Suprapubic skin (tissue), 4 donors: ENCODE results near the gene TMEM256. TPM values are rescaled to one million over a fixed set of nuclear protein-coding genes. Genes with fewer than 3 reads are reported as not detected.

ENCODE experiments used
- DNase-seq, 2 donors: peaks; one replicate each; pipeline ENCODE4 v3.0.0-alpha.2; 2019; ENCODE audit warnings: low spot score in 2 of 2
- H3K27ac ChIP-seq: fragments of 200-600 bp; sonication (generic); one replicate; pipeline ENCODE4 v1.5.1; 2019
- H3K27me3 ChIP-seq: fragments of 200-600 bp; sonication (generic); one replicate; pipeline ENCODE4 v1.5.1; 2019
- H3K36me3 ChIP-seq: fragments of 200-600 bp; sonication (generic); one replicate; pipeline ENCODE4 v1.5.1; 2019
- H3K4me1 ChIP-seq: fragments of 200-600 bp; sonication (generic); one replicate; pipeline ENCODE4 v1.5.1; 2019
- H3K4me3 ChIP-seq: fragments of 200-600 bp; sonication (generic); one replicate; pipeline ENCODE4 v1.5.1; 2019; ENCODE audit warnings: mild to moderate bottlenecking
- H3K9me3 ChIP-seq: fragments of 200-600 bp; sonication (generic); one replicate; pipeline ENCODE4 v1.5.1; 2019
- CTCF ChIP-seq, 2 donors: fragments of 200-600 bp in 1 of 2; fragments of 450-650 bp in 1 of 2; sonication (generic) in 1 of 2; IDR thresholded peaks; one replicate each; pipeline ENCODE4 v1.5.1; 2016 to 2019; ENCODE audit warnings: antibody characterized with exemption in 2 of 2, mild to moderate bottlenecking in 1 of 2, moderate library complexity in 1 of 2
- EP300 ChIP-seq: sonication (generic); formaldehyde crosslinking; IDR thresholded peaks from one replicate; pipeline ENCODE4 v1.6.1; 2017; ENCODE audit warnings: antibody characterized with exemption
- POLR2A ChIP-seq, 2 donors: fragments of 450-650 bp; IDR thresholded peaks; one replicate each; pipeline ENCODE4 v1.6.1; 2017; ENCODE audit warnings: antibody characterized with exemption in 2 of 2, mild to moderate bottlenecking in 2 of 2, moderate library complexity in 2 of 2
- POLR2AphosphoS5 ChIP-seq, 3 donors: sonication (generic); formaldehyde crosslinking; IDR thresholded peaks; one replicate each; pipeline ENCODE4 v1.6.1; 2017; ENCODE audit warnings: antibody characterized with exemption in 3 of 3
- WGBS: methylation state at CpG from one replicate; pipeline ENCODE4 v1.1.5; 2018; 5-methylcytosine and 5-hydroxymethylcytosine counted together
- total RNA-seq, 4 donors: library from RNA; depleted of rRNA; stranded (reverse); fragments of >200 nt; gene quantifications; one replicate each; pipeline ENCODE4 v1.1.0, GENCODE V29; 2016

Gene TMEM256
- total RNA-seq, 4 donors from 2014 or later, result 53.5 to 128 (median 89.6) TPM

DNA sequence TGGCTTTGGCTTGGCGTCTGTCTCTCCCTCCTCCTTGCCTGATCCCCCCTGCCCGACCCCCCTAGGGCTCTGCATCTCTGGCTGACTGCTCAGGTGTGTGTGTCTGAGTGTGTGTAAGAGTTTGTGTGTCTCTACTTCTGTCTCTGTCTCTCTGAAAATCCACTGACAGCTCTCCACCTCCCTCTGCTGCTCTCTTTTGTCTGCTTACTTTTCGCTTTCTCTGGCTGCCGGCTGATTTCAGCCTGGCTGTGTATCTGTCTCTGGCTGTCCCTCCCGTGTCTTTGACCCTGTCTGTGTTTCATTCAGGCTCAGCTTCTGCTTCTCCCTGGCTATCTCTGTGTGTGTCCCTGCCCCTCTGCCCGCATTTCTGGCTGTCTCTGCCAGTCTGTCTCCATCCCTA, 12.4 kb upstream of the TMEM256 start:
- Histone ChIP-seq H3K9me3 (no peaks in the 10 kb centered on the region), H3K4me1 (no peaks in the 10 kb centered on the region), H3K36me3 (peaks cover 27% of the 10 kb centered on the region), H3K4me3 (no peak overlapping the region), H3K27ac (no peak overlapping the region), H3K27me3 (no peaks in the 10 kb centered on the region)
- TF ChIP-seq EP300 (no peak), POLR2AphosphoS5 (IDR thresholded peaks at IDR 0.05) (no peak), CTCF (IDR thresholded peaks at IDR 0.05) (no peak), POLR2A (IDR thresholded peaks at IDR 0.05) (no peak)
- 85% methylated on average over 6 of the region's 6 CpGs for WGBS
- no peak for DNase-seq

GRCh38 chr17:7415784-7416183, 11.9 kb upstream of the TMEM256 start:
- no peak overlapping the region for H3K27ac ChIP-seq
- no peak overlapping the region for H3K4me3 ChIP-seq
- no peaks in the 10 kb centered on the region for H3K4me1 ChIP-seq
- TF ChIP-seq POLR2AphosphoS5 (IDR thresholded peaks at IDR 0.05) (no peak), EP300 (no peak), POLR2A (IDR thresholded peaks at IDR 0.05) (no peak), CTCF (IDR thresholded peaks at IDR 0.05) (no peak)
- H3K27me3 ChIP-seq, result no peaks in the 10 kb centered on the region
- H3K36me3 ChIP-seq, result peaks cover 27% of the 10 kb centered on the region
- no peaks in the 10 kb centered on the region for H3K9me3 ChIP-seq
- 77% methylated on average over 23 of the region's 23 CpGs for WGBS
- DNase-seq, result no peak

DNA sequence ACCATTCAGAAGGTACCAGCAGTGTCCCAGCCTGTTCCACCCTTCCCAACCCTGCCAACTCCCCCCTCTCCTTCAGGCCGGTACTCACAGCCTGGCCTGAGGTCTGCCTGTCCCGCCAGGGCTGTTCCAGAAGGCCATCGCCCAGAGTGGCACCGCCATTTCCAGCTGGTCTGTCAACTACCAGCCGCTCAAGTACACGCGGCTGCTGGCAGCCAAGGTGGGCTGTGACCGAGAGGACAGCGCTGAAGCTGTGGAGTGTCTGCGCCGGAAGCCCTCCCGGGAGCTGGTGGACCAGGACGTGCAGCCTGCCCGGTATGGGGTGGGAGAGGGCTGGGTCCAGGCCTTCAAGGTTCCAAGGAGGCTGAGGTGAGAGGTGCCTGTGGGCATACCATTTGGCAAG, 10.9 kb upstream of the TMEM256 start:
- no peak overlapping the region for H3K4me3 ChIP-seq
- WGBS, result 90% methylated on average over 13 of the region's 14 CpGs
- no peak for DNase-seq
- no peaks in the 10 kb centered on the region for H3K27me3 ChIP-seq
- H3K36me3 ChIP-seq, result peaks cover 27% of the 10 kb centered on the region
- no peaks in the 10 kb centered on the region for H3K4me1 ChIP-seq
- no peak overlapping the region for H3K27ac ChIP-seq
- TF ChIP-seq EP300, result no peak
- TF ChIP-seq POLR2AphosphoS5 (IDR thresholded peaks at IDR 0.05), result no peak
- TF ChIP-seq CTCF (IDR thresholded peaks at IDR 0.05), result no peak
- no peaks in the 10 kb centered on the region for H3K9me3 ChIP-seq

- TF ChIP-seq POLR2A (IDR thresholded peaks at IDR 0.05) (no peak), POLR2AphosphoS5 (IDR thresholded peaks at IDR 0.05) (no peak), CTCF (IDR thresholded peaks at IDR 0.05) (no peak), EP300 (no peak)
- no peak for DNase-seq
- Histone ChIP-seq H3K4me3 (no peak overlapping the region), H3K27ac (no peak overlapping the region), H3K36me3 (peaks cover 39% of the 10 kb centered on the region), H3K9me3 (no peaks in the 10 kb centered on the region), H3K27me3 (no peaks in the 10 kb centered on the region), H3K4me1 (no peaks in the 10 kb centered on the region)
- 56% methylated on average over 4 of the region's 6 CpGs for WGBS
Measured at GRCh38 chr17:7413346-7413985, 9.6 kb upstream of the TMEM256 start.

DNA sequence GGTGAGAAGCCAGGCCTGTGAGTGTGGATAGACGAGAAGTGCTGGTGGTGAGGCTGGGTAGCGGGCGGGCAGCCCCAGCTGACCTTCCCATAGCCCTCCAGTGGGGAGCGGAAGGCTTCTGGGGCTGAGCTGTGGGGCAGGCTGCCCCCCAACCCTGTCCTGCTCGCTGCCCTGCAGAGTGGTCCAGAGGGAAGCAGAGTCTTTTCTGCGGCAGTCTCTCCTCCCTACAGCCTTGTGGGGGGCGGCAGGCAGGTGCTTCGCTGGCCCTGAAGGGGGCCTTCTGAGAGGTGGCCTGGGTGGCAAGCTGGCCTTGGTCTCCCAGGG, 7.5 kb upstream of the TMEM256 start:
- no peak overlapping the region for H3K4me3 ChIP-seq
- no peak overlapping the region for H3K27ac ChIP-seq
- no peak for DNase-seq
- TF ChIP-seq CTCF (IDR thresholded peaks at IDR 0.05) (no peak), EP300 (no peak), POLR2A (IDR thresholded peaks at IDR 0.05) (no peak), POLR2AphosphoS5 (IDR thresholded peaks at IDR 0.05) (no peak)
- peaks cover 24% of the 10 kb centered on the region for H3K36me3 ChIP-seq
- no peaks in the 10 kb centered on the region for H3K9me3 ChIP-seq
- peaks cover 3% of the 10 kb centered on the region for H3K4me1 ChIP-seq
- no peaks in the 10 kb centered on the region for H3K27me3 ChIP-seq
- WGBS, result 98% methylated on average over 6 of the region's 8 CpGs
